Erythroblast (primary cell): Measurements from ENCODE around the gene FAM168A.

Source experiments
- GATA1 ChIP-seq: IDR thresholded peaks from 2 replicates; pipeline ENCODE4 v1.6.1; 2011; ENCODE audit warnings: low read depth, mild to moderate bottlenecking, control low read depth, low read length, moderate library complexity
- POLR2A ChIP-seq: IDR thresholded peaks from 2 replicates; pipeline ENCODE4 v1.6.1; 2011; ENCODE audit warnings: mild to moderate bottlenecking, low read length

- TF ChIP-seq POLR2A = no peak
- no peak for TF ChIP-seq GATA1
These were observed 101.8 kb downstream of the FAM168A start for GRCh38 chr11:73496134-73496533.
